Smooth muscle cell (in vitro differentiated cells): Measurements from ENCODE around the gene EEFSEC. TPM values are rescaled to one million over a fixed set of nuclear protein-coding genes. Genes with fewer than 3 reads are reported as not detected.

ENCODE experiments used
- DNase-seq: peaks from one replicate; lab custom pipeline; 2025; ENCODE audit not compliant: unreplicated experiment; lab: John Stamatoyannopoulos, UW
- H2AFZ ChIP-seq: fragments of 200-600 bp; sonication (generic); 2 replicates; pipeline ENCODE4 v1.6.0; 2016; ENCODE audit warnings: antibody characterized with exemption, low read depth, mild to moderate bottlenecking
- H3F3A ChIP-seq: fragments of 200-600 bp; sonication (generic); 2 replicates; pipeline ENCODE4 v1.6.0; 2017; ENCODE audit warnings: antibody characterized with exemption, low read depth
- H3K27ac ChIP-seq: fragments of 200-600 bp; sonication (generic); 2 replicates; pipeline ENCODE4 v1.5.1; 2016; ENCODE audit warnings: low read depth, mild to moderate bottlenecking
- H3K27me3 ChIP-seq: fragments of 200-600 bp; sonication (generic); 2 replicates; pipeline ENCODE4 v1.6.1; 2016; ENCODE audit warnings: low read depth, mild to moderate bottlenecking
- H3K36me3 ChIP-seq: fragments of 200-600 bp; sonication (generic); 2 replicates; pipeline ENCODE4 v1.5.1; 2016; ENCODE audit warnings: low read depth
- H3K4me1 ChIP-seq: fragments of 200-600 bp; sonication (generic); 2 replicates; pipeline ENCODE4 v1.5.1; 2016; ENCODE audit warnings: low read depth
- H3K4me2 ChIP-seq: fragments of 200-600 bp; sonication (generic); 2 replicates; pipeline ENCODE4 v1.6.0; 2016; ENCODE audit warnings: mild to moderate bottlenecking
- H3K4me3 ChIP-seq: fragments of 200-600 bp; sonication (generic); 2 replicates; pipeline ENCODE4 v1.5.1; 2016; ENCODE audit warnings: mild to moderate bottlenecking
- H3K79me2 ChIP-seq: fragments of 200-600 bp; sonication (generic); 2 replicates; pipeline ENCODE4 v1.6.0; 2016; ENCODE audit warnings: low read depth, mild to moderate bottlenecking
- H3K9ac ChIP-seq: fragments of 200-600 bp; sonication (generic); 2 replicates; pipeline ENCODE4 v1.6.0; 2016; ENCODE audit warnings: low read depth
- H3K9me3 ChIP-seq: fragments of 200-600 bp; sonication (generic); replicated peaks from 2 replicates; pipeline ENCODE4 v1.5.1; 2016; ENCODE audit warnings: low read depth
- H4K20me1 ChIP-seq: fragments of 200-600 bp; sonication (generic); 2 replicates; pipeline ENCODE4 v1.6.0; 2016; ENCODE audit warnings: low read depth
- WGBS: methylation state at CpG from one replicate; pipeline ENCODE4 v1.1.7; 2016; ENCODE audit warnings: low lambda C conversion rate; 5-methylcytosine and 5-hydroxymethylcytosine counted together
- polyA plus RNA-seq: library from polyadenylated mRNA; unstranded; fragments of >200 nt; fragmentation: Nextera tagmentation; extraction: Ambion mirVana; gene quantifications from 2 replicates; pipeline ENCODE4 v1.2.1, GENCODE V29; 2016
- total RNA-seq: library from RNA; depleted of rRNA; stranded (reverse); fragments of >200 nt; gene quantifications from 2 replicates; pipeline ENCODE4 v1.2.3, GENCODE V29; 2014
- TF ChIP-seq, protein P1 (sequence below): fragments of 200-600 bp; sonication (generic); IDR thresholded peaks from 2 replicates; pipeline ENCODE4 v1.5.1; 2017; ENCODE audit warnings: borderline replicate concordance, mild to moderate bottlenecking, antibody characterized with exemption; ENCODE audit not compliant: insufficient read depth, poor library complexity, severe bottlenecking

EEFSEC gene
- total and polyA plus RNA-seq, 2 experiments from 2014 or later, result 12.4 to 17.1 TPM

DNA sequence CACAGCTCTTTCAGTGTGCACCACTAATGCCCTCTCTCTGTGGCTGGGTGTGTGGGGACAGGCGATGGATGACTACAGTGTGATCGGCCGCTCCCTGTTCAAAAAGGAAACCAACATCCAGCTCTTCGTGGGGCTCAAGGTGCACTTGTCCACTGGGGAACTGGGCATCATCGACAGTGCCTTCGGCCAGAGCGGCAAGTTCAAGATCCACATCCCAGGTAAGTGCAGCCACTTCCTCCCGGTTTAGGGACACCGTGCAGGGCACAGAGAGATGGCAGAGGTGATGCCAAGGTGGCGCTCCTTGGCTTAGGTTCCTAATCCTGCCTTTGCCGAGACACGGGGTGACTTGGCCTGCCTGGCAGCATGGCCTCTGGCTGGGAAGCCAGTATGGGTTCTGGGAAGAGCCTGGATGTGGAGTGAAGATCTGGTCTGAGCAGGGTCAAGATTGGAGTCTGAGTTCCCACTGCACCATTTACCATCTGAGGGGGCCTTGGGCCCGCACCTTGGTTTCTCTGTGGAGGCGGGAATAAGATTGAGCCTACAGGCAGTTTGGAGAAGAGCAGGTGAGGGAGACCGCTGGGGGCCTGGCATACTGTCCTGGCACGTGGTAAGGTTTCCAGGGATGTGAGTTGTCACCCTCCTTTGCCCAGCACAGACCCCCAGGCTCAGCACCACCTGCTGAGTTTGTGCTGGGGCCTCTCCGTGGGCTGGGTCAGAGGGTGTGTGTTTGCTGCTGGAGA, 205.0 kb downstream of the EEFSEC start:
- no peaks in the 10 kb centered on the region for H3F3A ChIP-seq
- peaks cover 16% of the 10 kb centered on the region for H3K4me1 ChIP-seq
- TF ChIP-seq, protein P1, sequence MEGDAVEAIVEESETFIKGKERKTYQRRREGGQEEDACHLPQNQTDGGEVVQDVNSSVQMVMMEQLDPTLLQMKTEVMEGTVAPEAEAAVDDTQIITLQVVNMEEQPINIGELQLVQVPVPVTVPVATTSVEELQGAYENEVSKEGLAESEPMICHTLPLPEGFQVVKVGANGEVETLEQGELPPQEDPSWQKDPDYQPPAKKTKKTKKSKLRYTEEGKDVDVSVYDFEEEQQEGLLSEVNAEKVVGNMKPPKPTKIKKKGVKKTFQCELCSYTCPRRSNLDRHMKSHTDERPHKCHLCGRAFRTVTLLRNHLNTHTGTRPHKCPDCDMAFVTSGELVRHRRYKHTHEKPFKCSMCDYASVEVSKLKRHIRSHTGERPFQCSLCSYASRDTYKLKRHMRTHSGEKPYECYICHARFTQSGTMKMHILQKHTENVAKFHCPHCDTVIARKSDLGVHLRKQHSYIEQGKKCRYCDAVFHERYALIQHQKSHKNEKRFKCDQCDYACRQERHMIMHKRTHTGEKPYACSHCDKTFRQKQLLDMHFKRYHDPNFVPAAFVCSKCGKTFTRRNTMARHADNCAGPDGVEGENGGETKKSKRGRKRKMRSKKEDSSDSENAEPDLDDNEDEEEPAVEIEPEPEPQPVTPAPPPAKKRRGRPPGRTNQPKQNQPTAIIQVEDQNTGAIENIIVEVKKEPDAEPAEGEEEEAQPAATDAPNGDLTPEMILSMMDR, result no peak
- no peak overlapping the region for H3K9ac ChIP-seq
- peaks cover 11% of the 10 kb centered on the region for H4K20me1 ChIP-seq
- 96% methylated on average over 17 of the region's 17 CpGs for WGBS
- H3K79me2 ChIP-seq, result no peaks in the 10 kb centered on the region
- no peaks in the 10 kb centered on the region for H3K36me3 ChIP-seq
- no peak overlapping the region for H3K4me2 ChIP-seq
- no peaks in the 10 kb centered on the region for H3K9me3 ChIP-seq
- H2AFZ ChIP-seq, result no peak overlapping the region
- no peaks in the 10 kb centered on the region for H3K27me3 ChIP-seq
- no peak overlapping the region for H3K4me3 ChIP-seq
- no peak overlapping the region for H3K27ac ChIP-seq
- no peak for DNase-seq

DNA sequence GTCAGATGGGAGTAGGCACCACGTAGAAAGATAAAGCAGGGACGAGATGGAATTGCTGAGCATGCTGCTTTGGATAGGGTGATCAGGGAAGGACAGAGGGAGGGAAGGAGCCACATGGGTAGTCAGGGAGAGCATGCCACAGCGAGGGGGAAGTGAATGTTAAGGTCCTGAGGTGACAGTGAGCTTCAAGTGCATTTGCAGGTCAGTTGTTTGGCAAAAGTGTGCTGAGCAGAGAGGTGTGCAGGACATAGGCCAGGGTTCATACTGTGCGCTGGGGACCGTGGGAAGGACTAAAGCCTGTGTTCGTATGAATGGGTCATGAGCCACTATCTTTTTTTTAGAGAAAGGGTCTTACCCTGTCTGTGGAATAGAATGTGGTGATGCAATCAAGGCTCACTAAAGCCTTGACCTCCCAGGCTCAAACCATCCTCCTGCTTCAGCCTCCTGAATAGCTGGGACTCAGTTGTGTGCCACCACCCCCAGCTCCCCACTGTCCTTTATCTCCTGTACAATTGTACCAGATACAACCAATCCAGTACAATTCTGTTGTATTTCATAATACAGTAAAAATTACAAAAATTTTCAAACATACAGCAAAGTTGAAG, 205.9 kb downstream of the EEFSEC start:
- no peak overlapping the region for H3K4me3 ChIP-seq
- no peak overlapping the region for H3K9ac ChIP-seq
- no peaks in the 10 kb centered on the region for H3F3A ChIP-seq
- H4K20me1 ChIP-seq, result peaks cover 6% of the 10 kb centered on the region
- H3K4me1 ChIP-seq, result peaks cover 16% of the 10 kb centered on the region
- H3K9me3 ChIP-seq, result no peaks in the 10 kb centered on the region
- H2AFZ ChIP-seq, result no peak overlapping the region
- WGBS, result 81% methylated on average over 6 of the region's 6 CpGs
- H3K79me2 ChIP-seq, result no peaks in the 10 kb centered on the region
- no peaks in the 10 kb centered on the region for H3K27me3 ChIP-seq
- no peaks in the 10 kb centered on the region for H3K36me3 ChIP-seq
- no peak for DNase-seq
- TF ChIP-seq, protein P1, result no peak
- no peak overlapping the region for H3K4me2 ChIP-seq
- H3K27ac ChIP-seq, result no peak overlapping the region

DNA sequence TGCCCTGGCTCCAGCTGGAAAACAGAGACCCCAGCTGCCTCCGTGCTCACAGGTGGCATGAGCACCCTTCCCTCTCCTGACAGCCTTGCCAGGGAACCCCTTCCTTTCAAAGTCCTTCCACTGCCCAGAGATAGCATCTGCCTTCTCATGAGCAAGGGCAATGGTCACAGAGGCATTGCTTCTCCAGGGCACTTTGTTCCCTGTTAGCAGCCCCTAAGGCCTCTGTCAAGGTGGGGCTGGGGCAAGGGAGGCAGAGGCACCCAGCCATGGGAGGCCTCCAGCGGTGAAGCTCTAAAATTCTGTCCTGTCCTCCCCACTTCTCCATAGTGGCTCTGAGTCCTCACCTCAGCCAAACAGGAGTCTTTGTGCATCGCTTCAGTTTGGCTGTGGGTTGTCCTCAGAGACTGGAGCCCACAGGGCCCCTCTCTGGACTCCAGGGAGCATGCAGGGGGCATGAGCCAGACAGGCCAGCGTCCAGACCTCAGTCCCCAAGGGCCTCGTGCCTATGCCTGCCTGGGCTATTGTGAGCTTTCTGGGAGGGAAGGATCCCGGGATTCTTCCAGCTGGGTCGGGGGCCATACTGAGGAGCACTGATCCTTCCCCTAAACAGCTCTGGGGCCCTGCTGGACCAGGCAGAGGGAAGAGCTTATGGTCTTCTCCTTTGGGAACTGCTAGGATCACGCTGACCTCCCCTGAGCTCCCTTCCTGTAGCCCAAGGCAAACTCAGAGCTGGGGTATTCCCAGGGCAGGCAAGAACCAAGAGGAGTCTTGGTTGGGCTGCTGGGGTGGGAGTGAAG, 206.8 kb downstream of the EEFSEC start:
- no peak overlapping the region for H2AFZ ChIP-seq
- TF ChIP-seq, protein P1, result no peak
- no peak for DNase-seq
- 67% methylated on average over 8 of the region's 8 CpGs for WGBS
- peak overlapping the region; percentile 63 for H3K4me2 ChIP-seq
- H3K27ac ChIP-seq, result no peak overlapping the region
- H3K4me1 ChIP-seq, result peaks cover 9% of the 10 kb centered on the region
- no peaks in the 10 kb centered on the region for H3F3A ChIP-seq
- H4K20me1 ChIP-seq, result no peaks in the 10 kb centered on the region
- no peaks in the 10 kb centered on the region for H3K79me2 ChIP-seq
- H3K4me3 ChIP-seq, result no peak overlapping the region
- H3K36me3 ChIP-seq, result no peaks in the 10 kb centered on the region
- H3K9ac ChIP-seq, result no peak overlapping the region
- no peaks in the 10 kb centered on the region for H3K9me3 ChIP-seq
- H3K27me3 ChIP-seq, result no peaks in the 10 kb centered on the region
